NT2/D1 (cell line): ENCODE results near the gene HRH3.

Source experiments
- DNase-seq: peaks from one replicate; pipeline ENCODE4 v3.0.0-alpha.2; 2011; ENCODE audit warnings: low read depth, low spot score
- H3K27me3 ChIP-seq: 2 replicates; pipeline ENCODE4 v1.6.0; 2011; ENCODE audit warnings: mild to moderate bottlenecking; ENCODE audit not compliant: insufficient read length, insufficient read depth
- H3K36me3 ChIP-seq: 2 replicates; pipeline ENCODE4 v1.6.1; 2011; ENCODE audit warnings: mild to moderate bottlenecking, low read length, mixed read lengths; ENCODE audit not compliant: insufficient read depth, insufficient read length
- H3K4me1 ChIP-seq: 2 replicates; pipeline ENCODE4 v1.5.1; 2011; ENCODE audit not compliant: insufficient read depth, insufficient read length
- H3K4me3 ChIP-seq: 2 replicates; pipeline ENCODE4 v1.5.1; 2011; ENCODE audit warnings: low read depth; ENCODE audit not compliant: insufficient read length
- H3K9ac ChIP-seq: 2 replicates; pipeline ENCODE4 v1.6.0; 2011; ENCODE audit warnings: low read depth; ENCODE audit not compliant: insufficient read length
- H3K9me3 ChIP-seq: 2 replicates; pipeline ENCODE4 v1.5.1; 2011; ENCODE audit warnings: mild to moderate bottlenecking, low read length; ENCODE audit not compliant: insufficient read depth
- SUZ12 ChIP-seq: IDR thresholded peaks from 2 replicates; pipeline ENCODE4 v1.6.1; 2011; ENCODE audit not compliant: insufficient read length, insufficient read depth; ENCODE audit errors: extremely low read depth
- YY1 ChIP-seq: IDR thresholded peaks from 2 replicates; pipeline ENCODE4 v1.6.1; 2011; ENCODE audit not compliant: insufficient read length, insufficient read depth
- ZNF274 ChIP-seq: IDR thresholded peaks from 2 replicates; pipeline ENCODE4 v1.6.1; 2011; ENCODE audit warnings: mild to moderate bottlenecking, low read depth, low read length

The HRH3 gene

GRCh38 chr20:62217913-62218773 is 1.9 kb downstream of the HRH3 start:
- Histone ChIP-seq H3K27me3 (peaks cover 55% of the 10 kb centered on the region), H3K9me3 (no peaks in the 10 kb centered on the region), H3K36me3 (no peaks in the 10 kb centered on the region), H3K4me3 (no peak overlapping the region), H3K9ac (peak overlapping the region; percentile 36), H3K4me1 (peaks cover 41% of the 10 kb centered on the region)
- TF ChIP-seq YY1 = no peak
- no peak for DNase-seq

GRCh38 chr20:62216636-62217566 is 3.2 kb downstream of the HRH3 start:
- Histone ChIP-seq H3K36me3 (no peaks in the 10 kb centered on the region), H3K27me3 (peaks cover 42% of the 10 kb centered on the region), H3K4me1 (peaks cover 45% of the 10 kb centered on the region), H3K9ac (peak overlapping the region; percentile 34), H3K9me3 (no peaks in the 10 kb centered on the region), H3K4me3 (no peak overlapping the region)
- no peak for DNase-seq
- TF ChIP-seq YY1 (no peak), ZNF274 (no peak), SUZ12 (no peak)

- TF ChIP-seq YY1 = no peak
- TF ChIP-seq SUZ12 = no peak
- TF ChIP-seq ZNF274 = no peak
These were observed 4.0 kb downstream of the HRH3 start for GRCh38 chr20:62215991-62216635.

GRCh38 chr20:62215020-62215990 is 4.8 kb downstream of the HRH3 start:
- no peak overlapping the region for H3K4me3 ChIP-seq
- H3K27me3 ChIP-seq = peaks cover 26% of the 10 kb centered on the region
- H3K9me3 ChIP-seq = no peaks in the 10 kb centered on the region
- no peak for TF ChIP-seq SUZ12
- no peak for TF ChIP-seq ZNF274
- TF ChIP-seq YY1 = no peak
- H3K4me1 ChIP-seq = peaks cover 40% of the 10 kb centered on the region
- H3K9ac ChIP-seq = no peak overlapping the region
- no peak for DNase-seq
- no peaks in the 10 kb centered on the region for H3K36me3 ChIP-seq

More at GRCh38 chr20:62215991-62216635, 4.0 kb downstream of the HRH3 start:
- H3K4me1 ChIP-seq = peaks cover 43% of the 10 kb centered on the region
- no peak overlapping the region for H3K4me3 ChIP-seq
- H3K9me3 ChIP-seq = no peaks in the 10 kb centered on the region
- no peak for DNase-seq
- peak overlapping the region; percentile 13 for H3K9ac ChIP-seq
- peaks cover 34% of the 10 kb centered on the region for H3K27me3 ChIP-seq
- no peaks in the 10 kb centered on the region for H3K36me3 ChIP-seq

- H3K4me1 ChIP-seq = peaks cover 40% of the 10 kb centered on the region
- no peak for TF ChIP-seq ZNF274
- no peak for TF ChIP-seq YY1
- no peak for TF ChIP-seq SUZ12
- no peak overlapping the region for H3K9ac ChIP-seq
- no peak overlapping the region for H3K4me3 ChIP-seq
- DNase-seq = no peak
- H3K27me3 ChIP-seq = peaks cover 19% of the 10 kb centered on the region
- H3K36me3 ChIP-seq = no peaks in the 10 kb centered on the region
- H3K9me3 ChIP-seq = no peaks in the 10 kb centered on the region
These were observed 6.0 kb downstream of the HRH3 start for GRCh38 chr20:62214067-62214466.

GRCh38 chr20:62212299-62212698 is 7.8 kb downstream of the HRH3 start:
- no peak overlapping the region for H3K9ac ChIP-seq
- no peak for TF ChIP-seq SUZ12
- TF ChIP-seq YY1 = no peak
- TF ChIP-seq ZNF274 = no peak
- H3K4me3 ChIP-seq = no peak overlapping the region
- no peaks in the 10 kb centered on the region for H3K36me3 ChIP-seq
- no peaks in the 10 kb centered on the region for H3K9me3 ChIP-seq
- DNase-seq = no peak
- H3K4me1 ChIP-seq = peaks cover 32% of the 10 kb centered on the region
- peaks cover 1% of the 10 kb centered on the region for H3K27me3 ChIP-seq
